SK-N-SH treated with all-trans-retinoic acid at 6 μM for 48 hours (cell line): ENCODE measurements around the gene PLEKHG4B.

Experiments
- ATAC-seq: fragments of 200-7000 bp; cut with Tn5 transposase; 3 replicates; pipeline ENCODE4 v1.9.1; 2020; ENCODE audit warnings: mild to moderate bottlenecking, moderate library complexity
- ARNTL ChIP-seq: fragments of 450-650 bp; formaldehyde crosslinking; IDR thresholded peaks from 2 replicates; pipeline ENCODE4 v1.5.0; 2020; ENCODE audit warnings: low read depth, mild to moderate bottlenecking, moderate library complexity, borderline replicate concordance
- BACH2 ChIP-seq: fragments of 250-450 bp; sonication (Bioruptor Pico); IDR thresholded peaks from 2 replicates; pipeline ENCODE4 v1.9.0; 2021; ENCODE audit warnings: mild to moderate bottlenecking, borderline replicate concordance
- CSDC2 ChIP-seq: fragments of 250-450 bp; sonication (Bioruptor Pico); IDR thresholded peaks from 2 replicates; pipeline ENCODE4 v1.5.0; 2020; ENCODE audit warnings: mild to moderate bottlenecking, moderate library complexity
- ESRRG ChIP-seq: fragments of 250-450 bp; sonication (Bioruptor Pico); IDR thresholded peaks from 2 replicates; pipeline ENCODE4 v1.6.1; 2021; ENCODE audit warnings: mild to moderate bottlenecking
- GLIS3 ChIP-seq: fragments of 250-450 bp; sonication (Bioruptor Pico); IDR thresholded peaks from 2 replicates; pipeline ENCODE4 v1.5.0; 2020; ENCODE audit warnings: mild to moderate bottlenecking, moderate library complexity
- ISL1 ChIP-seq: fragments of 250-450 bp; sonication (Bioruptor Pico); IDR thresholded peaks from 2 replicates; pipeline ENCODE4 v2.1.2; 2022; ENCODE audit warnings: mild to moderate bottlenecking, moderate library complexity
- PPARA ChIP-seq: fragments of 250-450 bp; sonication (Bioruptor Pico); IDR thresholded peaks from 2 replicates; pipeline ENCODE4 v1.5.0; 2020; ENCODE audit warnings: mild to moderate bottlenecking, borderline replicate concordance
- RARB ChIP-seq: fragments of 250-450 bp; sonication (Bioruptor Pico); IDR thresholded peaks from 2 replicates; pipeline ENCODE4 v1.8.0; 2021; ENCODE audit warnings: mild to moderate bottlenecking, moderate library complexity
- SNAI2 ChIP-seq: fragments of 250-450 bp; sonication (Bioruptor Pico); IDR thresholded peaks from 2 replicates; pipeline ENCODE4 v1.5.0; 2020; ENCODE audit warnings: mild to moderate bottlenecking, moderate library complexity
- TCF4 ChIP-seq: fragments of 250-450 bp; sonication (Bioruptor Pico); IDR thresholded peaks from 2 replicates; pipeline ENCODE4 v1.8.0; 2021; ENCODE audit warnings: mild to moderate bottlenecking, moderate library complexity, borderline replicate concordance
- TOX ChIP-seq: fragments of 250-450 bp; sonication (Bioruptor Pico); IDR thresholded peaks from 2 replicates; pipeline ENCODE4 v1.8.0; 2021; ENCODE audit warnings: mild to moderate bottlenecking, moderate library complexity, borderline replicate concordance
- ZC3H10 ChIP-seq: fragments of 250-450 bp; sonication (Bioruptor Pico); IDR thresholded peaks from 2 replicates; pipeline ENCODE4 v1.5.1; 2021; ENCODE audit warnings: mild to moderate bottlenecking, moderate library complexity
- ZFP3 ChIP-seq: fragments of 250-450 bp; sonication (Bioruptor Pico); IDR thresholded peaks from 2 replicates; pipeline ENCODE4 v1.5.0; 2020; ENCODE audit warnings: mild to moderate bottlenecking, moderate library complexity
- ZFP30 ChIP-seq: fragments of 450-650 bp; formaldehyde crosslinking; IDR thresholded peaks from 2 replicates; pipeline ENCODE4 v1.5.0; 2022; ENCODE audit warnings: mild to moderate bottlenecking, moderate library complexity
- ZNF565 ChIP-seq: fragments of 450-650 bp; formaldehyde crosslinking; conservative IDR thresholded peaks from 2 replicates; pipeline ENCODE4 v1.5.0; 2020; ENCODE audit warnings: low read depth, mild to moderate bottlenecking, moderate library complexity
- ZNF8 ChIP-seq: fragments of 450-650 bp; formaldehyde crosslinking; IDR thresholded peaks from 2 replicates; pipeline ENCODE4 v1.5.0; 2020; ENCODE audit warnings: mild to moderate bottlenecking, moderate library complexity
- TF ChIP-seq, protein P1 (sequence below): fragments of 250-450 bp; sonication (Bioruptor Pico); IDR thresholded peaks from 2 replicates; pipeline ENCODE4 v1.8.0; 2020; ENCODE audit warnings: mild to moderate bottlenecking, moderate library complexity, borderline replicate concordance
- TF ChIP-seq, protein P2 (sequence below): fragments of 250-450 bp; sonication (Bioruptor Pico); IDR thresholded peaks from 2 replicates; pipeline ENCODE4 v1.8.0; 2021; ENCODE audit warnings: low read depth, mild to moderate bottlenecking, moderate library complexity, borderline replicate concordance
- TF ChIP-seq, protein P3 (sequence below): fragments of 250-450 bp; sonication (Bioruptor Pico); IDR thresholded peaks from 2 replicates; pipeline ENCODE4 v1.5.0; 2020; ENCODE audit warnings: mild to moderate bottlenecking, moderate library complexity
- TF ChIP-seq, protein P4 (sequence below): fragments of 250-450 bp; sonication (Bioruptor Pico); IDR thresholded peaks from 2 replicates; pipeline ENCODE4 v1.5.1; 2021; ENCODE audit warnings: mild to moderate bottlenecking, moderate library complexity

PLEKHG4B gene

DNA sequence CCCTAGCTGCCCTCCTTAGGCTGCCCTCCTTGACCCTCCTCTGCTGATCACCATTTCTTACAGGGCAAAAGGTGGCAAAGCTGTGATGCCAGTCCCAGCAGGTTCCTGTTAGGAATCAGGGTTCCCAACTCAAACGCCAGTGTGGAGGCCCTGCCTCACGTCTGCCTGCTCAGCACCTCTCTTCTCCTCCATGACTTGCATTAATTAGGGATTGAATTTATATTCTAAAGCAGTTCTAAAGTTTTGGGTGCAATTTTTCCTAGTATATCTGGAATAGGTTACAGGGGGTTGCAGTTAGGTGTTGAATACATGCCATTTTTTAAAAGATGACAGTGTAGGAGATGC lies 13.2 kb upstream of the PLEKHG4B start:
- no peak for ATAC-seq
- TF ChIP-seq SNAI2 (CRISPR knock-in tag) (no peak), ISL1 (CRISPR knock-in tag) (no peak), PPARA (CRISPR knock-in tag) (no peak), RARB (CRISPR knock-in tag) (no peak), BACH2 (CRISPR knock-in tag) (no peak), ESRRG (no peak), ZNF565 (CRISPR knock-in tag) (no peak), ZC3H10 (CRISPR knock-in tag) (no peak), TOX (no peak), GLIS3 (no peak)
- TF ChIP-seq, protein P1, sequence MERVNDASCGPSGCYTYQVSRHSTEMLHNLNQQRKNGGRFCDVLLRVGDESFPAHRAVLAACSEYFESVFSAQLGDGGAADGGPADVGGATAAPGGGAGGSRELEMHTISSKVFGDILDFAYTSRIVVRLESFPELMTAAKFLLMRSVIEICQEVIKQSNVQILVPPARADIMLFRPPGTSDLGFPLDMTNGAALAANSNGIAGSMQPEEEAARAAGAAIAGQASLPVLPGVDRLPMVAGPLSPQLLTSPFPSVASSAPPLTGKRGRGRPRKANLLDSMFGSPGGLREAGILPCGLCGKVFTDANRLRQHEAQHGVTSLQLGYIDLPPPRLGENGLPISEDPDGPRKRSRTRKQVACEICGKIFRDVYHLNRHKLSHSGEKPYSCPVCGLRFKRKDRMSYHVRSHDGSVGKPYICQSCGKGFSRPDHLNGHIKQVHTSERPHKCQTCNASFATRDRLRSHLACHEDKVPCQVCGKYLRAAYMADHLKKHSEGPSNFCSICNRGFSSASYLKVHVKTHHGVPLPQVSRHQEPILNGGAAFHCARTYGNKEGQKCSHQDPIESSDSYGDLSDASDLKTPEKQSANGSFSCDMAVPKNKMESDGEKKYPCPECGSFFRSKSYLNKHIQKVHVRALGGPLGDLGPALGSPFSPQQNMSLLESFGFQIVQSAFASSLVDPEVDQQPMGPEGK, result no peak
- TF ChIP-seq, protein P2, sequence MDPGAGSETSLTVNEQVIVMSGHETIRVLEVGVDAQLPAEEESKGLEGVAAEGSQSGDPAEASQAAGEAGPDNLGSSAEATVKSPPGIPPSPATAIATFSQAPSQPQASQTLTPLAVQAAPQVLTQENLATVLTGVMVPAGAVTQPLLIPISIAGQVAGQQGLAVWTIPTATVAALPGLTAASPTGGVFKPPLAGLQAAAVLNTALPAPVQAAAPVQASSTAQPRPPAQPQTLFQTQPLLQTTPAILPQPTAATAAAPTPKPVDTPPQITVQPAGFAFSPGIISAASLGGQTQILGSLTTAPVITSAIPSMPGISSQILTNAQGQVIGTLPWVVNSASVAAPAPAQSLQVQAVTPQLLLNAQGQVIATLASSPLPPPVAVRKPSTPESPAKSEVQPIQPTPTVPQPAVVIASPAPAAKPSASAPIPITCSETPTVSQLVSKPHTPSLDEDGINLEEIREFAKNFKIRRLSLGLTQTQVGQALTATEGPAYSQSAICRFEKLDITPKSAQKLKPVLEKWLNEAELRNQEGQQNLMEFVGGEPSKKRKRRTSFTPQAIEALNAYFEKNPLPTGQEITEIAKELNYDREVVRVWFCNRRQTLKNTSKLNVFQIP (CRISPR knock-in tag), result no peak

DNA sequence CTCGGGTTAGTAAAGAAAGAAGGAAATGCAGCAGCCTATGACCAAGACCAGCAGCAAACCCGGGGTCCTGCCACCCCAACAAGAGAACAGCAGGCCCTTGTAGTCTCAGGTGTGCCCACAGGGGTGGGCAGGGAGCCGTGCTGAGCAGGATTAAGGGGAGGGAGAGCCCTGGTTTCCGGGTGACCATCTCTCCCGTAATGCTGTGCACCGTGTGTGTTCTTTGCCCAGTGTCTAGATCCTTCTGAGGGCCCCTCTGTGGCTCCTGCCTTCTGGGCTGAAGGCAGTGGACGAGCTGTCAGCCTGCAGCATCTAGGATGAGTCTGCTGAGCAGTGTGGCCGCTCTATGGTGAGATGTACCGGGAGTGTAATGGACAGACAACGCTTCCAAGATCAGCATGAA lies 12.7 kb upstream of the PLEKHG4B start:
- no peak for ATAC-seq
- TF ChIP-seq, protein P3, sequence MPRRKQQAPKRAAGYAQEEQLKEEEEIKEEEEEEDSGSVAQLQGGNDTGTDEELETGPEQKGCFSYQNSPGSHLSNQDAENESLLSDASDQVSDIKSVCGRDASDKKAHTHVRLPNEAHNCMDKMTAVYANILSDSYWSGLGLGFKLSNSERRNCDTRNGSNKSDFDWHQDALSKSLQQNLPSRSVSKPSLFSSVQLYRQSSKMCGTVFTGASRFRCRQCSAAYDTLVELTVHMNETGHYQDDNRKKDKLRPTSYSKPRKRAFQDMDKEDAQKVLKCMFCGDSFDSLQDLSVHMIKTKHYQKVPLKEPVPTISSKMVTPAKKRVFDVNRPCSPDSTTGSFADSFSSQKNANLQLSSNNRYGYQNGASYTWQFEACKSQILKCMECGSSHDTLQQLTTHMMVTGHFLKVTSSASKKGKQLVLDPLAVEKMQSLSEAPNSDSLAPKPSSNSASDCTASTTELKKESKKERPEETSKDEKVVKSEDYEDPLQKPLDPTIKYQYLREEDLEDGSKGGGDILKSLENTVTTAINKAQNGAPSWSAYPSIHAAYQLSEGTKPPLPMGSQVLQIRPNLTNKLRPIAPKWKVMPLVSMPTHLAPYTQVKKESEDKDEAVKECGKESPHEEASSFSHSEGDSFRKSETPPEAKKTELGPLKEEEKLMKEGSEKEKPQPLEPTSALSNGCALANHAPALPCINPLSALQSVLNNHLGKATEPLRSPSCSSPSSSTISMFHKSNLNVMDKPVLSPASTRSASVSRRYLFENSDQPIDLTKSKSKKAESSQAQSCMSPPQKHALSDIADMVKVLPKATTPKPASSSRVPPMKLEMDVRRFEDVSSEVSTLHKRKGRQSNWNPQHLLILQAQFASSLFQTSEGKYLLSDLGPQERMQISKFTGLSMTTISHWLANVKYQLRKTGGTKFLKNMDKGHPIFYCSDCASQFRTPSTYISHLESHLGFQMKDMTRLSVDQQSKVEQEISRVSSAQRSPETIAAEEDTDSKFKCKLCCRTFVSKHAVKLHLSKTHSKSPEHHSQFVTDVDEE (CRISPR knock-in tag), result no peak
- TF ChIP-seq RARB (CRISPR knock-in tag) (no peak), ZNF8 (no peak), SNAI2 (CRISPR knock-in tag) (no peak), ARNTL (CRISPR knock-in tag) (no peak), ZC3H10 (CRISPR knock-in tag) (no peak), ZFP30 (CRISPR knock-in tag) (no peak), TCF4 (no peak), ZNF565 (CRISPR knock-in tag) (no peak)
- TF ChIP-seq, protein P1, result no peak
- TF ChIP-seq, all 23 proteins: peak for 0

DNA sequence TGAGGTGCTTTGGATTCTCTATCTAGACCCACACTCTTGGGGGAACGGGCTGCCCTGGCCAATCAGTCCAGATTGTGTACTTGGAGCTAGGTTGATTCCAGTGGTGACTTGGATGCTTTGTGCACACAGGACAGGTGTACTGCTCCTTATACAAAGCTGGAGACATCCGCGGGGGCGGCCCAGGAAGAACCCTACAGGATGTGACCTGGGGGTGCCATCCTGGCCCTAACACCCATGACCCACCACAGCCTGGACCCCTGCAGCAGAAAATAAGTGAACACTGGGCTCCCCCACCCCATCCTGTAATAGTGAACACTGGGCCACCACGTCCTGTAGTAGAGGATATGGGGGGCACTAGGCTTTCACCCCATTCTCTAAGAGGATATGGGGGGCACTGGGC lies 12.1 kb upstream of the PLEKHG4B start:
- TF ChIP-seq SNAI2 (CRISPR knock-in tag), result no peak
- no peak for TF ChIP-seq PPARA (CRISPR knock-in tag)
- no peak for TF ChIP-seq ARNTL (CRISPR knock-in tag)
- TF ChIP-seq, protein P3 (CRISPR knock-in tag), result no peak
- no peak for TF ChIP-seq CSDC2 (CRISPR knock-in tag)
- no peak for TF ChIP-seq BACH2 (CRISPR knock-in tag)
- TF ChIP-seq ESRRG, result no peak
- no peak for TF ChIP-seq ZNF565 (CRISPR knock-in tag)
- no peak for TF ChIP-seq ZFP30 (CRISPR knock-in tag)
- TF ChIP-seq, protein P1, result no peak
- TF ChIP-seq, protein P4, sequence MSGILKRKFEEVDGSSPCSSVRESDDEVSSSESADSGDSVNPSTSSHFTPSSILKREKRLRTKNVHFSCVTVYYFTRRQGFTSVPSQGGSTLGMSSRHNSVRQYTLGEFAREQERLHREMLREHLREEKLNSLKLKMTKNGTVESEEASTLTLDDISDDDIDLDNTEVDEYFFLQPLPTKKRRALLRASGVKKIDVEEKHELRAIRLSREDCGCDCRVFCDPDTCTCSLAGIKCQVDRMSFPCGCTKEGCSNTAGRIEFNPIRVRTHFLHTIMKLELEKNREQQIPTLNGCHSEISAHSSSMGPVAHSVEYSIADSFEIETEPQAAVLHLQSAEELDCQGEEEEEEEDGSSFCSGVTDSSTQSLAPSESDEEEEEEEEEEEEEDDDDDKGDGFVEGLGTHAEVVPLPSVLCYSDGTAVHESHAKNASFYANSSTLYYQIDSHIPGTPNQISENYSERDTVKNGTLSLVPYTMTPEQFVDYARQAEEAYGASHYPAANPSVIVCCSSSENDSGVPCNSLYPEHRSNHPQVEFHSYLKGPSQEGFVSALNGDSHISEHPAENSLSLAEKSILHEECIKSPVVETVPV, result no peak
- TF ChIP-seq GLIS3, result no peak
- TF ChIP-seq ZFP3, result no peak
- no peak for TF ChIP-seq TCF4
- ATAC-seq, result no peak
